ENCODE data around the gene FRAT1. TPM values are rescaled to one million over a fixed set of nuclear protein-coding genes. Genes with fewer than 3 reads are reported as not detected.

FRAT1 gene
- total RNA-seq, 1 donor from 2014 or later, result 2.4 TPM

GRCh38 chr10:97331153-97331703 lies 12.2 kb downstream of the FRAT1 start:
- Histone ChIP-seq H3K27me3 (ENCODE audit: control insufficient read depth, insufficient read depth, low read length) (peaks cover 2% of the 10 kb centered on the region), H3K4me3 (ENCODE audit: low read depth, low read length) (no peak overlapping the region)
- no peak for DNase-seq (ENCODE audit: low read depth)

GRCh38 chr10:97332591-97333350 lies 13.7 kb downstream of the FRAT1 start:
- TF ChIP-seq CTCF (IDR thresholded peaks at IDR 0.05; ENCODE audit: insufficient read depth, low read length, poor library complexity, severe bottlenecking), result peak; percentile 55
- Histone ChIP-seq H3K4me3 (ENCODE audit: low read depth, low read length) (peak overlapping the region; percentile 85), H3K27me3 (ENCODE audit: control insufficient read depth, insufficient read depth, low read length) (peaks cover 2% of the 10 kb centered on the region), H3K36me3 (ENCODE audit: control insufficient read depth, insufficient read depth, low read length) (no peaks in the 10 kb centered on the region)
- peak; percentile 51 for DNase-seq (ENCODE audit: low read depth)

More at GRCh38 chr10:97331153-97331703, 12.2 kb downstream of the FRAT1 start:
- no peaks in the 10 kb centered on the region for H3K36me3 ChIP-seq (ENCODE audit: control insufficient read depth, insufficient read depth, low read length)
- TF ChIP-seq CTCF (IDR thresholded peaks at IDR 0.05; ENCODE audit: insufficient read depth, low read length, poor library complexity, severe bottlenecking), result no peak

GRCh38 chr10:97333351-97333600 lies 14.2 kb downstream of the FRAT1 start:
- H3K27me3 ChIP-seq (ENCODE audit: control insufficient read depth, insufficient read depth, low read length), result peaks cover 2% of the 10 kb centered on the region
- H3K36me3 ChIP-seq (ENCODE audit: control insufficient read depth, insufficient read depth, low read length), result no peaks in the 10 kb centered on the region
- peak; percentile 1 for TF ChIP-seq CTCF (IDR thresholded peaks at IDR 0.05; ENCODE audit: insufficient read depth, low read length, poor library complexity, severe bottlenecking)
- DNase-seq (ENCODE audit: low read depth), result no peak
- H3K4me3 ChIP-seq (ENCODE audit: low read depth, low read length), result peak overlapping the region; percentile 85

- TF ChIP-seq CTCF (IDR thresholded peaks at IDR 0.05; ENCODE audit: insufficient read depth, low read length, poor library complexity, severe bottlenecking), result peak; percentile 1
Observed at GRCh38 chr10:97333601-97334369, 14.7 kb downstream of the FRAT1 start.

GRCh38 chr10:97334370-97335175 lies 15.5 kb downstream of the FRAT1 start, which contains the start of gene FRAT2:
Gene FRAT2, minus strand, starts transcription at chr10:97334729. Its CDS starts 157 bp downstream, at chr10:97334572.
- Histone ChIP-seq H3K36me3 (ENCODE audit: control insufficient read depth, insufficient read depth, low read length) (no peaks in the 10 kb centered on the region), H3K4me3 (ENCODE audit: low read depth, low read length) (peak within 1 kb of the TSS; percentile 85), H3K27me3 (ENCODE audit: control insufficient read depth, insufficient read depth, low read length) (peaks cover 2% of the 10 kb centered on the region)
- no peak for TF ChIP-seq CTCF (IDR thresholded peaks at IDR 0.05; ENCODE audit: insufficient read depth, low read length, poor library complexity, severe bottlenecking)
- DNase-seq (ENCODE audit: low read depth), result peak; percentile 38

More at GRCh38 chr10:97333601-97334369, 14.7 kb downstream of the FRAT1 start:
- Histone ChIP-seq H3K27me3 (ENCODE audit: control insufficient read depth, insufficient read depth, low read length) (peaks cover 2% of the 10 kb centered on the region), H3K4me3 (ENCODE audit: low read depth, low read length) (peak overlapping the region; percentile 85), H3K36me3 (ENCODE audit: control insufficient read depth, insufficient read depth, low read length) (no peaks in the 10 kb centered on the region)
- DNase-seq (ENCODE audit: low read depth), result no peak

All from kidney epithelial cell (primary cell).